Cerebellar cortex (tissue), 1 donor: ENCODE measurements around the gene SLC7A1.

Experiments
- DNase-seq: peaks from one replicate; pipeline ENCODE4 v3.0.0-alpha.2; 2015; ENCODE audit warnings: low spot score

The SLC7A1 gene

DNA sequence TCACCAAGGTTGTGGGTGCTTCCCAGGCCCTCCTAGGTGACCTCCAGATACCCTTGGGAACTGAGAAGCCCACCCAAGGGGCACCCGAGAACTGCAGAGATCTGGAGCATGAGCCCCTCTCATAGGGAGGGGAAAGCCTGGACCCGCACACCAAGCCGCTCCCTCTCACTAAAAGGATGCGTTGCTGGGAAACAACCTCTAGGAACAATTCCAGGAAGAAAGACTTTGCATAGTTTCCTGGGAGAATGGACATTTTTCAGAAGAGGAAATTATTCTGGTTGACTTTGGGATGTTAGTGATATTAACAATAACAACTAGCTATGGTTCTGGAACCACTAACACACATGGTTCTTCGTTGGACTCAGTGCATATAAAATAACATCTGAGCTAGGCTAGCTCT lies 64.6 kb downstream of the SLC7A1 start:
- DNase-seq: no peak

DNA sequence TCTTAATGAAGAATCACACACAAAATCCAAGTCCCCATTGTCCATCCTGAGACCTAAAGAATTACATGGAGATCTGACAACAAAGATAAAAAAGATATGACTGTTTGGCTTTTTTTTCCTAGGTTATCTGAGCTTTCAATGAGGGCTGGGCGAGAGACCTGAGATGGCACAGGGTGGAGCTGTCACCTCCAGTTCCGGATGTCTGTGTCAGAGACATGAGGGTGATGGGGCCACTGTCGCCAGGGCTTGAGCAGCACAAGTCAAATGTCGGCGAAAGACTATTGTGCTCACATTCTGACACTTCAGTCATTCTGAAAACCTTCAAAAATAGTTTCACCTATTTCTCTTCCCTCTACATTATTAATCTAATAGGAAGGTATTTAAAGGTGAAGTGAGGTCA lies 65.7 kb downstream of the SLC7A1 start:
- DNase-seq: no peak

DNA sequence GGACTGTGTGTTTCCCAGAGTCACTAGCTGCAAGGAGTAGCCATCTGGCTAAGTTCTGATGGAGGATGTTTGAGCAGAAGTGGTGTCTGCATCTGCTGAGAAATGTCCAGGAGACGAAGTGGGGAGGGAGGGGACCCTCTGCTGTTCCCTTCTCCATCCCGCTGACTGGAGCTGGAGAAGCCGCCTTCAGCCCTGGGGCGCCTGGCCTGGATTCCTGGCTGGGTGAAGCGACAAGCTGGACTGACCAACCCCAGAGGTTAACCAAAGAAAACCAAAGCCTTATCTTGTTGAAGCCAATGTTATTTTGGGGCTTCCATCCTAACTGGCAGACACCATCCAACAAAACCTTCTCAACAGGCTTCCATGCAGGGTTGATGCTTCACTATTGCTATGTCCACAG lies 67.6 kb downstream of the SLC7A1 start:
- no peak for DNase-seq

DNA sequence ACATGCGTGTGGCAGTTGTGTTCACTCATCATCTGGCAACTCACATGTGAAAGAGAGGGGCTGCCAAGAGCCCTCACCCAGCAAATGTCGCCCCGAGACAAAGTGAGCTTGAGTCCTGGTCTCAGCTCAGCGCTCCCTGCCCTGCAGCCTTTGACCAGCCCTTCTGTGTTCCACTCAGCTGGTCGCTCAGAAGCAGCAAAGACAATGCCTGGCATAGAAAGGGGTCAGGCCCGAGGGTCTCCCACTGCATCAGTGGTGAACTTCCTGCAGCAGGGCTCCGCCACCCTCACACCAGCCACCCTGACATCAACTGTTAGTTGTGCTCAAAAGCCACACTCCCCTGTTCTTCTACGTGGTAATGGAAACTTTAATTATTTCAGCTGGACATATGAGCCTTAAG lies 68.0 kb downstream of the SLC7A1 start:
- DNase-seq: no peak

DNA sequence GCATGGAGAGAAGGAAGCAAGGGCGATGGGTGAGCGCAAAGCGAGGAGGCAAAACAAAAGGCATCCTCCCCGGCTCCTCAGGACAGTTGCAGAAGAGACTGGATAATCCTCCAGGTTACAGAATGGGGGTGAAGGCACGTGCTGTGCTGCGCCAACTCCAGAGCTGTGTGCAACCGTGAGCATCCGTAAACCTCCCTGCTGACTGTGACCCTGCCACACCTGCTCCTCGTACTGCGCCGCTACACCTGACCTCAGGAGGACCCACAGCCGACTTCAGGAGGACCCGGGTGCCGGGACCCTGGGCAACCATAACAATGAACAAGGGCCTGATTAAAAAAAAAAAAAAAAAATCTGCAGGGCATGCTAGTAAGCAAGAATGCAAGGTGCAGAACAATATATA lies 68.7 kb downstream of the SLC7A1 start:
- no peak for DNase-seq

DNA sequence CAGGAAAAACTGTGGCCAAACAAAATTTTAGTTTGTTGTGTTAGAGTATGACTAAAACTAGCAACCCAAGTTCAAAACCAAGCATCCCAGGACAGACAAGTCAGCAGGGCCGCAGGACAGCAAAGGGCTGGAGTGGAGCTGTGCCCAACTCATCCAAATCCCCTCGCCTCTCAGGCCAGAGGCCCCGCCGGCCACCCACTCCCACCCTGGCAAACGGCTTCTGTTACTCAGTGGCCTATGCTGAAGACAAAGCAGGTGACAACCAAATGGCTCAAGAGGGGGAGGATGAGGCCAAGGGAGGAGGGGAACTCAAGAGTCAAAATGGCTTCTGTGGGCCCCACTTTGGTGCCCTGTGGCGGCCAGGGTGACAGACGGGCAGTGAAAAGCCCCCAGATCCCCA lies 69.7 kb downstream of the SLC7A1 start:
- no peak for DNase-seq

DNA sequence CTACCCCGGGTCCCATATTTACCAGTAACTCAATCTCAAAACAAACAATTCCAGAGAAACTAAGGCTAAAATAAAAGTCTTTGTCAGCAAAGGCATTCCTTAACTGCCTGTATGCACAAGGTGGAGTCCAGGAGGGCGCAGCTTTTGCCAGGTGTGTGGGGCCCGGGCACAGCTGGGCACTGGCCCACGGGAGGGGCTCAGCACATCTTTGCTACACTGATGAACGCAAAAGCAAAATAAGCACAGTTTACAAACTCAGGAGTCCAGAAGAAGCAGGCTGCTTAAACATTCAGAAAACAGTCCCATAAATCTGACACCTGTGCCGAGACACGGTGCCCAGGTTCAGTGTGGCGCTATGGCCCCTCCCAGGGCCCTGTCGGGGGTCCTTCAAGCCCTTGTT lies 70.8 kb downstream of the SLC7A1 start:
- DNase-seq: no peak

DNA sequence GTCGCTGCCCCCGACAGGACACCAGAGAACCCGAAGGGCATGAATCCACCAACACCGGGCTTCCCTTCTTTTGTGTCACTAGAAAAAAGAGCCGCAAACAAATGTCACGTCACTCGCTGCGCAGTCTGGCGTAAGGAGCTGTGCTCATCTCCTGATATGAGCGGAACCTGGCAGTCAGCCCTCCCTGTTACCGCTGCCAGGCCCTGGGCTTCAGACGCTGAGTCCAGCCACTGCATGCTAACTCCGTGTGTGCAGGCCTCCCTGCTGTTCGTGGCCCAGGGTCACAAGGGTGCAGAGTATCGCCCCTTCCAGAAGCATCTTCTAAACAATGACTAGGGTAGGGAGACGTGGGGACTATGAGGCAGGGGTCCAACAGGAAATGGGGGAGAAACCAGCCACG lies 71.3 kb downstream of the SLC7A1 start:
- DNase-seq: peak; percentile 34

DNA sequence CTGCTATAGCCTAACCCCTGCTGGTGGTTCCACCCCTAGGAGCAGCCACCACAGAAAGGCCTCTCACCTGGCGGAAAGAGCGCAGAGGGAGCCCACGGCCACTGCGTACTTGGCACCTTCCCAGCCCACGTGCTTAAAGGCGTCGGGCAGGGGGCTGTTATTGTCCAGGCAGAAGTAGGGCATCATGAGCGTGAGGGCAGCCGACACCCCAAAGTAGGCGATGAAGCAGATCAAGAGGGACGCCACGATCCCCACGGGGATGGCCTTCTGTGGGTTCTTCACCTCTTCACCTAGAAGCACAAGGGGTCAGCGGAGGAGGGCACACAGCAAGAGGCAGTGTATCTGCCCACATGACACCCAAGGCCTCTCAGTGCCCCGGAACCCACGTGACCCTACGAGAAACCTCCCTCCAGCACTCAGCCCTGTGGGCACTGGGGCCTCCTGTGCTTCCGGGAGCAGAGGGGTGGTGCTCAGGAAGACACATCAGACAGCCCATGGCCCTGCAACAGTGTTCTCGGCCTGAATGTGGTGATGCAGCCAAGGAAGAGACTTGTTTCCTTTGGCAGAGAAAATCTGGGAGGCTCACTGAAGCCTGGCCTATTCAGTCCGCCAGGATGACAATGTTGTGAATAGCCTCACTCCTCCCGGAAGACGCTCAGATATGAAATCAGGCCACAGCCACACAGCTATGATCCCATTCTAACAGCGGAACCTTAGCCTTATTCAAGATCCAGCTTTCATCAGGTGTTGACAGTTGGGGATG lies 72.1 kb downstream of the SLC7A1 start:
- DNase-seq: peak; percentile 9

DNA sequence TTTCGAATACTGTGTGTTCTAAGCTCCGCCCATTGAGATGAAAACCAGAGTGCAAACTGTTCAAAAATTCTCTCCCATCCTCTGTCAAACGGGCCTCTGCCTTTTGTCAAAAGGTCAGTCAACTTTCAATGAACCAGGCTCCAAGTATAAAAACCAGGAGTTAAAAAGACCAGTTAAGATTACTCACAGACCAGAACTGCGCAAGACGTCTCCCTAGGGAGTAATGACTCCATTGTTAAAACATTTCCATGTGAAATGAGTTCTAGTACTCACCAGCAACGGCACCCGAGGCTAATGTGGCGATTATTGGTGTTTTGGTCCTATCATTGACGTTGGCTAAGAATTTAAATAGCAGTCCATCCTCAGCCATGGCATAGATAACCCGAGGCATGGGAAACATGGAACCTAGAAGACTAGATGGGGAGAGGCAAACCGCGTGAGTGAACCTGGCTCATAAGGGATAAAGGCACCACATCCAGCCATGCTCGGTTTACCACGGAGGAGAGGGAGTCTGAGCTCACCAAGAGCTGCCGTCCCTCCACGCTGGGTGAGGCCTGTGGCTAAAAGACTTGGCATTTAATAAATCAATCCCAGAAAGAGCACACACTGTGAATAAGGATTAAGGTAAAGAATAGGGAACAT lies 73.3 kb downstream of the SLC7A1 start:
- no peak for DNase-seq

DNA sequence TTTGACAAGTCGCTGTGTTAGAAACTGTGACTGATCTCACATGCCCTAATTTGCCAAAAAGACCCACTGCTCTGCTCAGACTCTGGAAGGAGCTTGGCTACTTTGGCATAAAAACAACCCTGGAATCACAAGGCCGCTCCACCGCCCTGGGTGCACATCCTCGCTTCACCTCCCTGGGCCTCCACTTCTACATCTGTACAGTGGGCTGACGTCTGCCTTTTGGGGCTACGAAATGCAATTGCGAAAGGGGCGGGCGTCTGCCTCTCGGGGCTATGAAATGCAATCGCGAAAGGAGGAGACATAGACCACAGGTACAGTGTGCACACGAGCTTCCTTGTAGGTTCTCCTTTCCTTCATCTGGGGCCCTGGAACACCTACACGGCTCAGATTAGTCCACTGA lies 74.2 kb downstream of the SLC7A1 start:
- no peak for DNase-seq

DNA sequence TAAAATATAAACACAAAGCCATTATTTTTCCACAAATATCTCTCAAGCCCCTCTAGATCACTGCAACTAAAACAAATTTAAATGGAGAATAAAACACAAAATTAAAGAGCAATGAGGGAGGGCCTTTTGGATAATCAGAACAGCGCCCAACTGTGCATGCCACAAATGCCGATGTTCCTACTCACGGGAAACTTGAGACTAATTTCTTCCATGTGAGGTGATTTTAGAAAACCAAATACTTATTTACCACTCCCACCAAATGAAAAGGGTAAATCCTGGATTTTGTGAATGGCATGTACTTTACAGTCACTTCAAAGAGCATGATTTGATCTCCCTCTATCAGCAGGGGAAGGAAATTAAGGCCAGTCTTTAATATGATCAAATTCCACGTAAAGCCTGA lies 74.8 kb downstream of the SLC7A1 start:
- DNase-seq: no peak

DNA sequence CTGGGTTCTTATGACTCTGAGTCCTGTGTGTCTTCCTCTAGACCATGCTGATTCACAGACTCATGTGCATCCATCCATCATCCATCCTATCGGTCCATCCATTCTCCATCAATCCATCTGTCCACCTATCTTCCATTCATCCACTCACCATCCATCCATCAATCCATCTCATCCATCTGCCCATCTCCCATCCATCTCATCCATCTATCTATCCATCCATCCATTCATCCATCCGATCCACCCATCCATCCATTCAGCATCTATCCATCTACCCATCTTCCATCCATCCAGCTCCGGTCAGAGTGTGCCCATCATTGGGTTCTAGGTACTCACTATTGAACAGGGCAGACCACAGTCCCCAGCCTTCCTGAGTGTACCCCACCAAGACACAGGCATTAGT lies 75.6 kb downstream of the SLC7A1 start:
- no peak for DNase-seq

DNA sequence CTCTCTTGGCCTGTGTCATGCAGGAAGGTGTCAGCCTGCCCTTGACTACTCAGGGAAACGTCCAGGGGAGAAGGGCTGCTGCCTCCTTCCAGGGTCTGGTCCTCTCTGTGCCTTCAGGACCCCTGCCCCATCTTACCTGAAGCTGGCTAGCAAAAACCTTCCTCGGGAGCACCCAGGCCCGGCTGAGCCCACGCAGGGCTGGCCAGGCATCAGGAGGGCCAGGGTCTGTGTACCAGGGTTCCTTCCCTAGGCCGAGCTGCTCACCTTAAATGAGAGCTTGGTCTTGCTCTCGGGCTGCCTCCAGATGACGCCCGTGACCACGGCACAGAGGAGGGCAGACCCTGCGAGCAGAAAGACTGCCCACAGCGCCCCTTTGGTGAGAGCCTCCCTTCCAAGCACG lies 78.6 kb downstream of the SLC7A1 start:
- no peak for DNase-seq

DNA sequence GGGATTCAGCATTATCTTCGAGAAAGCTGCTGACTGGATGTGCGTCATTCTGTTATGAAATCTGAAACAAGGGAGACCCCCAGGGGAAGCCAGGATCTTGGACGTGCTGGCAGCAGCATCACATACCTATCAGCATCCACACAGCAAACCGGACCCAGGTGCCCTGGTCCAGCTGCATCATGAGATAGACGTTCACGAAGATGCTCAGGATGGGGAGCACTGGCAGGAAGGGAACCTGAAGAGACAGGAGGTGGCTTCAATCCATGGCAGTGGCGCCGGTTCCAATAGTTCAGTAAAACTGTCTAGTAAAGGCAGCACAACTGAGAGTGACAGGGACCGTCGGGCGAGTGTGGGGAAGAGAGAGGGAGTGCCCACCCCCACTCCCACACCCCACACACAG lies 79.5 kb downstream of the SLC7A1 start:
- no peak for DNase-seq

DNA sequence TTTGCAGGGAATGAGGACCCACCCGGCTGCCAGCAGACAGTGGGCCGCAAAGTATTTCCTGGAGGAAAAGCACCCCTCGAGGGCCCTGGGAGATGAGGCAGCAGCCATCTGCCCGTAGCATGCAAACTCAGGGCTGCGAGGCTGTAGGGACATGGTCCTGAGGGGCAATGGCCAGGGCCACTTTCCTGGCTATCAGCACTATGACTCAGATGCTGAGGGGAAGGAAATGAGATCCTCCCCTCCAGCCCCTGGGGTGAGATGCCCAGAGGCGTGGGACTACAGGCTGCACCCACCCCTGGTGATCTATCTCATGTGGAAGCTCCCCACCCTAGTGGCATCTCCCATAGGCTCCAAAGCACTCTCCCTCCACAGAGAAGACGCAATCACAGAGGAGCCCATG lies 80.1 kb downstream of the SLC7A1 start:
- no peak for DNase-seq

DNA sequence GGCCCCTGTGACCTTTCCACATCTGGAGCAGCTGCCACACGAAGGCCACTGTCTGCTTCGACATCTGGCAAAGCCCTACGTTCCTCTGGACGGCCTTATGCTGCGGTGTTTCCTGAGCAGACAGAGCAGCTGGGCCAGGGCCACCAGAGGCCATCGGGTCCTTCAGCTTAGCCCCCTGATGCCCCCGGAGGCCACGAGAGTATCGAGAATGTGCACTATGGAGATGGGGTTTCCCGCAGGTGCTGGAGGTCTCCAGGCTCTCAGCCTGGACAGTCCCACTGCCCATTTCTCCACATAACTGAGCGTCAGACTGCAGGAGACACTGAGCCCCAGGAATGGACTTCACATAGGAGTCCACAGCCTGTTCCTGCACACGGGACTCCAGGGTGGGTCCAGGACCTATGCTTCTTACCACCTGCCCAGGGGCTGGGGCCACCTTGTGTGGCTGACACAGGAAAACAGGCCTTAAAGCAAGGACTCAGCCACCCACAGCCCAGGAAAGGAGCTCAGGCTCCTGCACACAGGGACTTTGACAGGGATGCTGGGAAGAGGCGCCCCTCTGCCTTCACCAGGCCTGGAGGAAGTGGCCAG lies 80.7 kb downstream of the SLC7A1 start:
- no peak for DNase-seq

DNA sequence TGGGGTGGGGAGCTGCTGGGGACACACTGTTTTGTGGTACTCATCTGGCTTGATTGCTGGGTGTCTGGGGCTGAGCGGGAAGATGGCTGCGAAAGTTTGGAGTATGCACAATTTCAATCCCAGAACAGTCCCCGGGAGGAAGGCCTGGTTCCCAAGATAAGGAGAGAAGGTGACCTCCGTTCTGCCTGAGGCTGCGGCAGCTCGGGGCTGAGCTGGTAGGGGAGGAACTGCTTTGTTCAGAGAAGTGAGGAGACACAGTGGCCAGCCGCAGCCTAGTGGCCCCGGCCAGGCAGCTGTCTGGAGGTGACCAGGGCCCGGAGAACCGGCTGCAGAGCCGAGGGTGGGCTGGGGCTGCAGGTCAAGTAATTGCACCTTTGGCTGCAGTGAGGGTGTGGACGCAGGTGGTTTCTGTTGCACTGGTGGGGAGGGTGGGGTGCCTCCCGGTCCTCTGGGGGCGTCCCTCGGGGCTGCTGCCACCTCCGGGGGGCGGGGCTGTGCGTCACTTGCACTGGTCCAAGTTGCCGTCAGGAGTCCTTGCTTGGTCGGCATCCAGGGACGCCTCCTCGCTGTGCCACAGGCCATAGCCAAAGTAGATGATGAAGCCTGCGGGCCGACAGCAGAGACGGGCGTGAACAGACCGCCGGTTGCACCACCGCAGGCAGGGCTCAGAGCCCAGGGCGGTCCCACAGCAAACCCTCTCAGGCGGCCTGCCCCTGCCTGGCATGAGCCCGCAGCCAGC lies 81.3 kb downstream of the SLC7A1 start:
- DNase-seq: no peak

DNA sequence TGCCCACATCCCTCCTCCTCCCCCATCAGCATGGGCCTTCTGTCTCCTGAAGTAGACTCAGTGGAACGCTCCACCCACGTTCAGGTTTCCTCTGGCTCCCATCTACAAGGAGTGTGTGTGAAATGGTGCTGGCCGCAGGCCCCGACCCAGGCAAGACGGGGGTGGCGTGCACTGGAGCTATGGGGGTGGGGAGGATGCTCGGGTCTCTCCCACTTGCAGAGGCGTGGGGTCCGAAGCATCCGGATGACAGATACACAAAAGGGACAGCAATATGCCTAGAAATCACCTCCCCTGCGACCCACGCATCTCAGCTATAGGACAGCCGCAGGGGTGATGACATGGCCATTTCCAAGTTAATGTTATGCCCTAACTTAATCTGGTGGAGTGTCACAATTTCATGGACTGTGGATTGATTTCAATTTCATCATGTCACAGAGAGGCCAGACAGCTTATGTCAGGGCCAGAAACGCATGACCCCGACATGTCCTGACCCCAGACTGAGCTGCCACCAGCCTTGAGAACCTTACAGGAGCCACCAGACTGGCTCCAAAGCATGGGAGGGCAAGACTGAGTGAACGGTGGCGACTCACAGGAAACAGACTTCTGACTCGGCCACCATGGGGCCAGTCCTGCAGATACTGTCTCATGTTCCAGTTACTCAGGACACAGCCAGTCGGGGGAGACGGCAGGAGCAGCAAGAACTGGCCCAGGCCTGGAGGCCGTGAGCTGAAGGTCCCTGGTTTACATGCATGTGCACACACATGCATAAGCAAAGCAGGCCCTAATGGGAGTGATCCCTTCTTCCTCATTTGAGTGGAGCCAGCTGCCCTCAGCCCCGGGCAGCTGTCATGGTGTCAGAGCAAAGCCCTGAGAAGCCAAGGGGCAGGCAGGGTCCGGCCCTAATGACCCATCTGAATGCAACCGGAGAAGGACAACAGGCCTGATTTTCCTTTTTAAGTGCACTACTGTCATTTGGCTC lies 82.2 kb downstream of the SLC7A1 start:
- DNase-seq: no peak

DNA sequence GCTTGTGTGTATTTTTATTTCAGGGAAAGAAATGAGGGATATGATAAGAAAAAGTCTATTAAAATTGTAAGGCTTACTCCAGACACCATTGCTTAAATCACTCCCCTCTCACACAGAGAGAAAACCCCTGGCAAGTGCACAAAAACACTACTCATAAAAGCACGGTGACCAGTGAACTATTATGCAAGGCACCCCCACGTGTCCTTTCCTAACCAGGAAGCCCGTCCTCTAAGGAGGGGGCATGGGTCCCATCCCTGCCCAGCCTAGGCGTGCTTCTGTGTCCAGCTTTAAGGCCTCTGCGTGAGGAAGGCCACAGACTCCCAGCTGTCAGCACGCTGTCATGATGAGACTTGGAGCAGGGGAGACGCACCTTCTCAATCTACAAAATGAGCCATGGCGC lies 83.5 kb downstream of the SLC7A1 start:
- DNase-seq: no peak

DNA sequence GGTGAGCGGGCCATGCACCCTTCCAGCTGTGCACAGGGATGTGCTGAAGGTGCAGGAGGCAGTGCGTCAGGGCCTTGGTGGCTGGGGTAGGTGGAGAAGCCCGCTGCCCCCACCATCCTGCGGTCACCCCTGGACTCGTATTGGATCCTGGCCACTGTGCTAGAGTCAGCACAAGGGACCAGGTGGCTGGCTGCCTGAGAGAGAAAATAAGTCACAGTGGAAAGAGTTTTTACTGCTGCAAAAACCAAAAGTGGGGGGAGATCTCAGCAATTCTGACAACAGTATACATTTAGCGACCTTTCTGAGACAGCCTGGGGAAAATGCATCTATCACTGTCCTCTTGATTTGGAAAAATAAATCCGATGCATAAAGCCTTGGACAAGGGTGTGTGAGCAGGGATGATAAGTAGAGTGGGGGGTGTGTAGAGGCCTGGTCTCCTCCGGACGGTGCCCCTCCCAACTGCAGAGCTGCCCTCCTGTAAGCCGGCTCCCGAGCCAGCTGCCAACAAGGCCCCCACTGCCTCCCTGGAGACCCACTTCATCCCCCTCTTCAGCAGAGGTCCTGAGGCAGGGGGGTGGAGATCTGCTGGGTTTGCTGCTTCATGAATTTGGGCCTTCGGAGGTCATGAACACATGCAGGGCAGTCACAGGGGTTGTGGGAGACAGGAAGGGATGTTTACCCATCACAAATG lies 84.2 kb downstream of the SLC7A1 start:
- DNase-seq: no peak
